Activated naive CD8-positive, alpha-beta T cell treated with anti-CD3 and anti-CD28 coated beads, Interleukin-2, amount 10 ng/mL, durations not matched to agents 7 days and 5 days (primary cell): ENCODE results near the gene BGN. TPM values are rescaled to one million over a fixed set of nuclear protein-coding genes. Genes with fewer than 3 reads are reported as not detected.
A peak's percentile ranks its signal among the peaks of the same experiment; 100 is the strongest.

Experiments
- ATAC-seq: fragments of 150-1000 bp; cut with Tn5 transposase; one replicate; pipeline ENCODE4 v1.10.0; 2021; ENCODE audit warnings: low read depth, moderate library complexity
- POLR2A ChIA-PET: fragments of 350-600 bp; sonication (Branson Sonifier 250); formaldehyde crosslinking; loops from one replicate; lab custom pipeline; 2021; ENCODE audit warnings: antibody characterized with exemption; lab: Charles Lee
- DNase-seq: peaks from one replicate; pipeline ENCODE4 v3.0.0; 2021
- H3K27ac Mint-ChIP-seq: one replicate; pipeline ENCODE4 v1.8.0; 2022; ENCODE audit warnings: mild to moderate bottlenecking, mixed read lengths
- H3K27me3 Mint-ChIP-seq: one replicate; pipeline ENCODE4 v1.8.0; 2022; ENCODE audit warnings: mild to moderate bottlenecking, moderate library complexity, mixed read lengths
- H3K36me3 Mint-ChIP-seq: one replicate; pipeline ENCODE4 v1.8.0; 2021; ENCODE audit warnings: mild to moderate bottlenecking, mixed read lengths
- H3K4me1 Mint-ChIP-seq: one replicate; pipeline ENCODE4 v1.8.0; 2021; ENCODE audit warnings: mixed read lengths
- H3K4me3 Mint-ChIP-seq: one replicate; pipeline ENCODE4 v1.8.0; 2022; ENCODE audit warnings: mild to moderate bottlenecking, moderate library complexity, mixed read lengths
- H3K9me3 Mint-ChIP-seq: one replicate; pipeline ENCODE4 v1.8.0; 2021; ENCODE audit warnings: mixed read lengths
- total RNA-seq, 2 experiments: library from RNA; stranded (reverse); gene quantifications; one replicate each; pipeline ENCODE4 v1.2.3, GENCODE V29; 2021

BGN gene
- total RNA-seq: not detected

DNA sequence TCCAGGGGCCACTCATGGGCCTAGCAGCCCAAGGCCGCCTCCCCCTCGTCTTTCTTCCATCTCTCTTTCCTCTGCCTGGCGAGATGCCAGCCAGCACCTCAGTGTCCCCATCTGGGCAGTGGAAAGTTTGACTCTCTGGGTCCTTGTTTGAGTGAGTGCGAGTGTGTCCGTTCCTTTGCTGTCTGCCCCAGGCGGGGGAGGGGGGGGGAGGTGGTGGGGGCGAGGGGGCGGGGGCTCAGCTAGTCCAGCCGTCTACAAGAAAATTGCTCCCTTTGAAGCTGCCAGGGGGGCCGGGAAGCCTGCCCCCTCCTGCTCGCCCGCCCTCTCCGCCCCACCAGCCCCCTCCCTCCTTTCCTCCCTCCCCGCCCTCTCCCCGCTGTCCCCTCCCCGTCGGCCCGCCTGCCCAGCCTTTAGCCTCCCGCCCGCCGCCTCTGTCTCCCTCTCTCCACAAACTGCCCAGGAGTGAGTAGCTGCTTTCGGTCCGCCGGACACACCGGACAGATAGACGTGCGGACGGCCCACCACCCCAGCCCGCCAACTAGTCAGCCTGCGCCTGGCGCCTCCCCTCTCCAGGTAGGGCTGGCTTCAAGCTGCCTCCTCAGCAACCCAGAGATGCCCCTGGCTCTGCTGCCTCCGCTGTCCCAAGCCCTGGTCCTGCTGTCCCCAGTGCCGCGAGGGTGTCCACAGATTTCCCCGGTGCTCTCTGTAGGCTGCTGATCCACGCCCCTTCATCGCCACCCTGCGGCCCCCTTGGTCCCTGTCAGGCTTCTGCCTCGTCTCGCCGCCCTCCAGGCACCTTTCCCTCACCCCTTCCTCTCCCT is at the start of gene BGN:
Gene BGN (plus strand): TSS at position 440 of the 821 bp plus-strand sequence. CDS start 9,652 bp downstream, outside the sequence.
- no peaks in the 10 kb centered on the region for H3K27me3 Mint-ChIP-seq

DNA sequence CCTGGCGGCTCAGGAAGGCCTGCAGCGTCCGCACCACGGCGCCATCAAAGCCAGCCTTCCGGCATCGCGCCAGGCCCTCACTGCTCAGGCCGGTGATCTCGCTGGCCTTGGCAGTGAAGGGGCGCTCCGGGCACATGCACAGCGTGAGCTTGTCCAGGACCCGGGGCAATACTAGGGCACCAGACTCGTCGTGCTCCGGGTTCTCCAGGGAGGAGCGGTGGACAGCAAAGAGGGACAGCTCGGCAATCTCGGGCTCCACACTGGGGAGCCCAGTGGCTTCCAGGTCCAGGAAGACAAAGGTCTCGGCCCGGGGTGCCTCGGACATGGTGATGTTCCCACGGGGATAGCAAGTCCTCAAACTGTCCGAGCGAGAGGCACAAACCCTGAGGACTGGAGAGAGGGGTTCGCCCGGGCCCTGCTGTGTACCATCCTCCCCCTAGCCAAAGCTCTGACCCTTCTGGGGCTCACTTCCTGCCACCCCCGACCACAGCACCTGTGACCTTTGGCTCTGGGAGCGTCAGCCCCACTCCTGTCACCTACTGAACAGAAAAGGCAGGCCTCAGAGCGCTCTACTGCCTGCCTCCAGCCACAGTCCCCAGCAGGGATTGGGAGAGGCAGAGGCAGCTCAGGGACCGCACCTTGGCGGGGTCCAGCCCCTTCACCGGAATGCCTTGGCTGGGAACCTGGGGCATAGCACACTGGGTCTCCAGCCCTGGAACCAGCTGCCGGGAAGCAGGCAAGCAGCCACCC is 49.5 kb upstream of the BGN start:
- Mint-ChIP-seq H3K4me1 (no peaks in the 10 kb centered on the region), H3K27ac (no peak overlapping the region), H3K9me3 (no peaks in the 10 kb centered on the region), H3K36me3 (no peaks in the 10 kb centered on the region), H3K27me3 (no peaks in the 10 kb centered on the region), H3K4me3 (no peak overlapping the region)
- POLR2A ChIA-PET: no interaction called here
- no peak for DNase-seq
- no peak for ATAC-seq

More for the DNA sequence above, at the start of gene BGN:
- POLR2A ChIA-PET: no interaction called here
- H3K36me3 Mint-ChIP-seq: no peaks in the 10 kb centered on the region
- DNase-seq (no peak), ATAC-seq (no peak)
- H3K4me3 Mint-ChIP-seq: no peak within 1 kb of the TSS
- H3K4me1 Mint-ChIP-seq: no peaks in the 10 kb centered on the region
- H3K27ac Mint-ChIP-seq: no peak within 1 kb of the TSS
- H3K9me3 Mint-ChIP-seq: no peaks in the 10 kb centered on the region

DNA sequence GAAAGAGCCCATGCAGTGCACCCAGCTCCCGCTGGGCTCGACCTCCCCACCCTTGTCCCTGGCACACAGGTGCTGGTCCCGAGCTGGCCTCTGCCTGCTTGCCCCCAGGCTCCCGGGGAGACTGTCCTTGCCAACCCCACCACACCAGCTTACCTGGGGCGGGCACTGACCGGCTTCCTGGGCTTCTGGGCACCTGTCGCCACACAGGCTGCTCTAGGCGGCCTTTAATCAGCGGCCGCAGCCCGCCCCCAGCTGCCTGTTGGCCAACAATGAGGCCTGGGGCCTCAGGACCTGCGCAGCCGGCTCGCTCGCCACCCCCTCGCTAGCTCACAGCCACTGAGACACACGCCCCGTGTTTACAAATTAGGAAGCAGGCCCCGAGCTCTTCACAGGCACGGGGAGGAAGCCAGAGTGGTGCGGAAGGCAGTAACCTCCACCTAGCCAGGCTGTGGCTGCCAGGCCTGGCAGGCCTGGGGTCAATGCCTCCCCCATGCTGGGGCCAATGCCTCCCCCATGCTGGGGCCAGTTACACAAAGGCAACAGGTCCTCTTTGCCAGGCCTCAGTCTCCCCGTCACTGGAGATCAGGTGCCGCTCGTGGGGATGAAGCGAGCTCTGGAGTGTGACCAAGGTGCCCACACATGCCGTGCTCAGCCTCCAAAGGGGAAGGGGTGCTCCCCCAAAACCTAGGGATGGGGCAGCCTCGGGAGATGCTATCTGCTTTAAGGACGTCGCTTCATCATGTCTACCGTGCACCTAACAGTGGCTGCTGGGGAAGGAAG is 48.7 kb upstream of the BGN start, which contains the start of gene TREX2:
Gene TREX2 (minus strand): TSS at position 201 of the 780 bp plus-strand sequence. CDS start 626 bp downstream, outside the sequence.
- POLR2A ChIA-PET: no interaction called here
- no peak for ATAC-seq
- Mint-ChIP-seq H3K36me3 (no peaks in the 10 kb centered on the region), H3K4me1 (no peaks in the 10 kb centered on the region), H3K27me3 (no peaks in the 10 kb centered on the region), H3K4me3 (no peak within 1 kb of the TSS), H3K27ac (no peak within 1 kb of the TSS), H3K9me3 (no peaks in the 10 kb centered on the region)
- no peak for DNase-seq

DNA sequence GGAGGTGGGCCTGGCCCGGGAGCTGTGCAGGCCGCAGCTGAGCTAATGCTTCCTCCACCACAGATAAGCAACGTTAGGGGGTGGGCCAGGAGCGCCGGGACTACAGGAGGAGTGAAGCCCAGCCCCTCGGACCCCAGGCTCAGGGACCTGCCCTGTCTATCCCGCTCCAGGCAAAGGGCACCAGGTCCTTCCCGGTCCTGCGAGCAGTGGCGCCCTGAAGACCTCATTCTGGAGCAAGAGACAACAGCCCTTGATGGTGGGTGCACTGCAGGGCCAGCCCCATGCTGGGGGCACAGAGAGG is 48.2 kb upstream of the BGN start:
- Mint-ChIP-seq H3K4me1 (no peaks in the 10 kb centered on the region), H3K27me3 (no peaks in the 10 kb centered on the region), H3K4me3 (no peak overlapping the region), H3K9me3 (no peaks in the 10 kb centered on the region), H3K27ac (no peak overlapping the region), H3K36me3 (no peaks in the 10 kb centered on the region)
- ATAC-seq (no peak), DNase-seq (no peak)
- POLR2A ChIA-PET: no interaction called here

DNA sequence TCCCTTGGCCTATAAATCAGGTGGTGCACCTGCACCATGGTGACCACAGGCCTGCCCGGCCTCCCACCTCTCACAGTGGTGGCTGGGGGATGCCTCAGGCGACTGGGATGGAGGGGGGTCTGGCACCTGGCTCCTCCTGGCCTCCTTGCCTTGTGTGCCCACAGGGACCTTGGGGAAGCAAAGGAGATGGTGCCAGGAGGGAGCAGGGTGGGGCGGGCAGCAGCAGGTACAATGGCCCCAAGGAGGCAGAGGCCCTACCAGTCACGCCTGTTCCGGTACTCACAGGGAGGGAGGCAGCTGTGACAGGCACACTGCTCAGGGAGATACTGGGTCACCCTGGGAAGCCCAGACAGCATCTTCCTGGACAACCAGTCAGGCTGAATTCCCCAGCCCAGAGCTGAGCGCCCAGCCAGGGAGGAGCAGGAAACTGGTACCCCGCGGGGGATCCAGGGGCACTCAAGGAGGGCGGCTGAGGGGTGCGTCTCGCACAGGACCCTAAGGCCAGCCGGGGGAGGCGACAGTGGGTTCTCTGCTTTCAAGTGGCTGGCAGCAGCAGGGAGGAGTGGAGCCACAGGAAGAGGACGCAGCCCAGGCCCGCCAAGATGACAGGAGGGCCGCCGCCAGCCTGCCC is 47.7 kb upstream of the BGN start:
- POLR2A ChIA-PET: no interaction called here
- H3K9me3 Mint-ChIP-seq: no peaks in the 10 kb centered on the region
- no peaks in the 10 kb centered on the region for H3K27me3 Mint-ChIP-seq
- no peak for DNase-seq
- no peak overlapping the region for H3K4me3 Mint-ChIP-seq
- H3K27ac Mint-ChIP-seq: no peak overlapping the region
- no peak for ATAC-seq
- H3K4me1 Mint-ChIP-seq: no peaks in the 10 kb centered on the region
- no peaks in the 10 kb centered on the region for H3K36me3 Mint-ChIP-seq

DNA sequence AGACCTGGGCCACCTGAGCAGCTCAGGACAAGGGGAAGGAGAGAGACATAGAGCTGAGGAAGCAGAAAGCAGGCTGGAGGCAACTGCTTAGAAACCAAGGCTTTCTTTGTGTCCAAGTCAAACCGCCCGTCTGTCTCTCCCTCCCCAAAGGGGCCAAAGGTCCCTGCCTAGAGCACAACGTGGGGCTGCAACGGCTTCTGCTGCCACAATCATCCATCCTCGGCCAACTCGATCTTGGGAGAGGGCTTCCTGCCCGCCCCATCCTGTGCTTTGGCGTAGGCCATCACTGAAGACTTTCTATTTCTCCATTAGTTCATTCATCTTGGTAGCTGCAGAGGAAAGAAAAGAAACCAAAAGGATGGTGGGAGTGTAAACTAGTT is 47.2 kb upstream of the BGN start:
- ATAC-seq: no peak
- no peaks in the 10 kb centered on the region for H3K4me1 Mint-ChIP-seq

DNA sequence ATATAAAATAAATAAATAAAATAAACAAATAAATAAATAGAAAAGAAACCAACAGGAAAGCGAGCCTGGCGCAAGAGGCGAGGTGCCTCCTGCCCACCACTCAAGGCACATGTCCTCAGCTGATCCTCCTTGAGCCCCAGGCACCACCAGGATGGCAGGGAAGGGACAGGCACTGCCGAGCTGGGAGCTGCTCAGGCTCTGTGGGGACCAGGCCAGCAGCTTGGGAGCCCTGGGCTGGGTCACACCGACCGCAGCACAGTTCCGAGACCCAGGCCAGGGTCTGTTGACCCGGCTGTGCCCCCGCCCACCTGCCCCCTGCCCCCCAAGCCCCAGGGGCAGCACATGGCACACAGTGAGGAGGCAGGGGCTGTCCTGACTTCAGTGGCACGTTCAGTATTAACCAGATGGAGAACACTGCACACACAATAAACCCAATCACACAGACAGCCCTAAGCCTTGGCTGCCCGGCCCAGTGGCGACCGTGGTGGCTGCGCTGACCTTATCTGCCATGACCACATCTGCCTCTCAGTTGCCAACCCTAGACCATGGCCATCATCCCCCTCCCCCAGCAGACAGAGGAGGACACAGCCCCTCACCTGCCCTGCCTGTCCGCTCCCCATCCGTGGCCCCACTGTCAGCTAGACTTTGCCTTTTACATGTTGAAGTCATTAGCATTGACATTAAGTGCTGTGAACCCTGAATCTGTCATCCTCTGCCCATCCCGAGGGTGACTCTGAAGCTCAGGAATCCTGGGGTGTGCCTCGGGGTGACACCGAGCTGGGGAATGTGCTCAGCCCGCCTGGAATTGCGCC is 46.0 kb upstream of the BGN start:
- no peak overlapping the region for H3K4me3 Mint-ChIP-seq
- H3K4me1 Mint-ChIP-seq: no peaks in the 10 kb centered on the region
- no peaks in the 10 kb centered on the region for H3K36me3 Mint-ChIP-seq
- H3K27ac Mint-ChIP-seq: no peak overlapping the region
- no peak for ATAC-seq
- DNase-seq: no peak
- POLR2A ChIA-PET: no interaction called here
- H3K27me3 Mint-ChIP-seq: no peaks in the 10 kb centered on the region
- H3K9me3 Mint-ChIP-seq: no peaks in the 10 kb centered on the region

More for the DNA sequence above, 47.2 kb upstream of the BGN start:
- DNase-seq: no peak
- POLR2A ChIA-PET: no interaction called here
- Mint-ChIP-seq H3K27me3 (no peaks in the 10 kb centered on the region), H3K36me3 (no peaks in the 10 kb centered on the region), H3K9me3 (no peaks in the 10 kb centered on the region), H3K4me3 (no peak overlapping the region), H3K27ac (peak overlapping the region; percentile 48)

DNA sequence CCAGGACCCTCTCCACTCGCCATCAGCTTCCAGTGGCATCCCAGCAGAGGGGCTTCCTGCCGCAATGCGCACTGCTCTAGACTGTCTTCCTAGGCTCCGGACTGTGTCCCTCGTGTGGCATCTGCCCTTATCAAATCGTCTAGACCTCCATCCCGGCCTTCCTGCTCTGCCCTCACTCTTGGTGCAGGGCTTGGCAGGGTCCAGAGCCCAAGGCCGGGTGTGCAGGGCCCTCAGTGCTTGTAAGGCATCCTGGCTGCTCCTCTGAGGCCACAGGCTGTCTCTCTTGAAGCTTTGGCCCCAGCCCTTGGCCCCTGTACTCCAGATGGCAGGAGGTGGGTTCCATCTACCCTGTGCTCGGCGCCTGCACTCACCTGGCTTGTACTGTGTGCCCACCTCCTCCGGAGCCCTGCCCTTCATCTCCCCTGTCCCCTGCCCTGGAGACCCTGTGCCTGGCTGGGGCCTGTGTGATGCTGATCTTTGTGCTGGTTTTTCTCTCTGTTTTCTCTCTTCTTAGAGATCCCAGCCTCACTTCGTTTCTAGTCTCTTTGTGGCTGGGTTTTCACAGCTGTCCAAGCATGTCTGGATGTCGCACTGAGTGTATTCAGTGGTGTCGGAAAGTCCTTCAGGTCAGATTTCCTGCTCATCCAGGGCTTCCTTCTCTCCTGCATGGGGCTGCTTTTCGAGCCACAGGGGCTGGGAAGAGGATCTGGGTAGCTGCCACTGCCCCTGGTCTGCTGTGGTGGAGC is 45.2 kb upstream of the BGN start:
- ATAC-seq (no peak), DNase-seq (no peak)
- no peaks in the 10 kb centered on the region for H3K36me3 Mint-ChIP-seq
- H3K4me1 Mint-ChIP-seq: no peaks in the 10 kb centered on the region
- POLR2A ChIA-PET: no interaction called here
- no peaks in the 10 kb centered on the region for H3K9me3 Mint-ChIP-seq
- H3K27me3 Mint-ChIP-seq: no peaks in the 10 kb centered on the region
- H3K27ac Mint-ChIP-seq: no peak overlapping the region
- no peak overlapping the region for H3K4me3 Mint-ChIP-seq

DNA sequence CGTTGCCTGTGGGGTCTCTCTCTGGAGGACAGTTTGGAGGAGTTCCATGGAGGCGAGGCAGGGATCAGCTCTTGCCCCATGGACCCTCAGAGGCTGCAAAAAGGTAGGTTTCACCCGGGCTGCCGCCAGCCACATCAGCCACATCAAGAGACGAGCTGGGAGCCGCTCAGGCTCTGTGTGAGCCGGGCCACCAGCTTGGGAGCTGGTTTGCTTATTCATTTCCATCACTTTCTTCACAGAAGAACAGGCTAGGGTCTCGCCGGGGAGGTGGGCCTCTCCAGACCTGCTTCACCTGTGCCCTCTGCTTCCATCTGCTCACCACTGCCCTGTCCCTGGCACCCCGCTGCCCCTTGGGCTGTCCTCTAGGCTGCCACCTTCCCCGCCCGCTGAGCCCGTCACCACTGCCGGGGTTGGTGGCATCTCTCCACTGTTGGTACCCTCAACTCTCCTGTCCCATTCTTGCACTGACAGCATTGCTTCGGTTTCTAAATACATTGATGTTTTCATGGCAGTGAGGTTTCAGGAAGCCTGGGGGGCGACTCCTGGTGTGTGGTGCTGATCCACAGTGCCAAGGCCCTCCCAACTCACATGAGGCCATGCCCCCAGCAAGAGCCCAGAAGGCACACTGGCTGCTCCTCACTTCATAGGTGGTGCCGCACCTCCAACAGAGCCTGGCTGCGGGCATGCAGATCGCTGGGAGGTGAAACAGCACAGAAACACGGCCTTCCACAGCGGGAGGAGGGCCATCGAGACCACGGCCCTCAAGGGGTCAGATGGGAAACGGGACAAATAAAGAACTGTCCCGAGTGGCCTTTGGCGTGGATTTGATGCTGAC is 44.4 kb upstream of the BGN start:
- no peaks in the 10 kb centered on the region for H3K4me1 Mint-ChIP-seq
- DNase-seq: no peak

DNA sequence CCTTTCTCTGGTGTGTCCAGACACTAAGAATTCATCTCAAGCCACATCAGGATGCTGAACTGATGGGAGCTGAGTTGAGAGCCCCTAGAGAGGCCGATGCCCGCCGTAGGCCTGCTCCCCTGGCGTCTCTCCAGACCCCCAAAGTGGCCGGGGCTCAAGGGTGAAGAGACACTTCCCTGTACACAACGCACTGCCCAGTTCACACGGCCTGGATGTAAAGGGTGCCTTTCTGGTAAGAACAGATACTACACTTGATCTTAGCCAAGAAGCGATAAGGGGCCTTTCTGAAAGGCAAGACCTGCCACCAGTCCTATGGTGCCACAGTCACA is 43.9 kb upstream of the BGN start:
- H3K4me1 Mint-ChIP-seq: no peaks in the 10 kb centered on the region

More for the DNA sequence above, 44.4 kb upstream of the BGN start:
- H3K27me3 Mint-ChIP-seq: no peaks in the 10 kb centered on the region
- no peaks in the 10 kb centered on the region for H3K9me3 Mint-ChIP-seq
- POLR2A ChIA-PET: no interaction called here
- H3K27ac Mint-ChIP-seq: no peak overlapping the region
- no peak for ATAC-seq
- no peaks in the 10 kb centered on the region for H3K36me3 Mint-ChIP-seq
- no peak overlapping the region for H3K4me3 Mint-ChIP-seq

DNA sequence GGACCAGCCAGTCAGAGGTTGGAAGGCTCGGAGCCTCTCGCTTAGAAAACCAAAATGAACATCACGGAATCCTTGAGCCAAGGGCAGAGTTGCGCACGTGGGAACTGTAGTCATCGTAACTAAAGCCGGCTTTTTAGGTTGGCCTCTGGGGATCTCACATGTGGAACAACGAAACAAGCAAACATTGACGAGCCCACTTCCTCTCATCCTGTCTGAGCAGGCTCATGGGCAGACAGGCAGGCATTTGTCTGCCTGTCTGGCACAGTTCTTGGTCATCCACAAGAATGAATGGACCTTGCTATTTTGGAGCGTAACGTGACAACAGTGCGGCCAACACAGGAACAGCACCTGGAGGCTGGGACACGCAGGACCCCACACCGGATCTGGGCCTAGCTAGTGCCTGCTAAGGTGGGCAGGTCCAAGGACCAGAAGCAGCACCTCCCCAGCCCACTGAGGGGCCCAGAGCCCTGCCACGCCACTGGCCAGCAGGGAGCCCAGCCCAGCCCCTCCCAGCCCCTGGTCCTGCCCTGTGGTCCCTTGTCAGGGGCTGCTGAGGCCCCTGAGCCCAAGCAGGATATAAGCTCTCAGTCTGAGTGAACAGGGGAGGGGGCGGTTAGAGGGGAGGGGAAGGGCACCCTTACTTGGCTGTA is 39.8 kb upstream of the BGN start:
- Mint-ChIP-seq H3K36me3 (no peaks in the 10 kb centered on the region), H3K4me3 (no peak overlapping the region), H3K27ac (no peak overlapping the region), H3K27me3 (no peaks in the 10 kb centered on the region), H3K9me3 (no peaks in the 10 kb centered on the region), H3K4me1 (no peaks in the 10 kb centered on the region)
- ATAC-seq: no peak
- POLR2A ChIA-PET: no interaction called here
- no peak for DNase-seq

More for the DNA sequence above, 43.9 kb upstream of the BGN start:
- ATAC-seq (no peak), DNase-seq (no peak)
- Mint-ChIP-seq H3K27me3 (no peaks in the 10 kb centered on the region), H3K4me3 (no peak overlapping the region), H3K27ac (no peak overlapping the region), H3K36me3 (no peaks in the 10 kb centered on the region), H3K9me3 (no peaks in the 10 kb centered on the region)
- POLR2A ChIA-PET: no interaction called here
